ENCODE data around the gene SH2B2.
"Not testable (repeated sequence)": the region's sequence is repeated elsewhere in the genome, so short reads cannot be mapped to it uniquely, and the experiment has no call there.

SH2B2 gene

DNA sequence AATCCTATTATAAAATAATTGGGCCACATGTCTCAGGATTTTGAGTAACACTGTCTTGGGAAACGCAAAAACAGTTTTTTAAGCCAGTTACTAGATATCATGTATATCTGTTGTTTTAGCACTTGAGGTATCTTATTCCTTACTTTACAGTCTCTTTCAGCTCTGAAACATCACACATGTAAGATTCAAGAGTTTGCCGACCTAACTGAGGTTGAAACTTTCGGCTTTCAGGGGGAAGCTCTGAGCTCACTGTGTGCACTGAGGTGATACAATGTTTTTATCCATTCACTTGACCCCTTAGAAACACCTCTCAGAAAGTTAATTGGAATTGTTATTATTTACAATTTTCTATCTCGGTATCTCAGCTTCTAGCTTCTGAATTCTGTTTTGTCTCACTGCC is 50.8 kb downstream of the SH2B2 start:
- DNase-seq: not testable (repeated sequence)

DNA sequence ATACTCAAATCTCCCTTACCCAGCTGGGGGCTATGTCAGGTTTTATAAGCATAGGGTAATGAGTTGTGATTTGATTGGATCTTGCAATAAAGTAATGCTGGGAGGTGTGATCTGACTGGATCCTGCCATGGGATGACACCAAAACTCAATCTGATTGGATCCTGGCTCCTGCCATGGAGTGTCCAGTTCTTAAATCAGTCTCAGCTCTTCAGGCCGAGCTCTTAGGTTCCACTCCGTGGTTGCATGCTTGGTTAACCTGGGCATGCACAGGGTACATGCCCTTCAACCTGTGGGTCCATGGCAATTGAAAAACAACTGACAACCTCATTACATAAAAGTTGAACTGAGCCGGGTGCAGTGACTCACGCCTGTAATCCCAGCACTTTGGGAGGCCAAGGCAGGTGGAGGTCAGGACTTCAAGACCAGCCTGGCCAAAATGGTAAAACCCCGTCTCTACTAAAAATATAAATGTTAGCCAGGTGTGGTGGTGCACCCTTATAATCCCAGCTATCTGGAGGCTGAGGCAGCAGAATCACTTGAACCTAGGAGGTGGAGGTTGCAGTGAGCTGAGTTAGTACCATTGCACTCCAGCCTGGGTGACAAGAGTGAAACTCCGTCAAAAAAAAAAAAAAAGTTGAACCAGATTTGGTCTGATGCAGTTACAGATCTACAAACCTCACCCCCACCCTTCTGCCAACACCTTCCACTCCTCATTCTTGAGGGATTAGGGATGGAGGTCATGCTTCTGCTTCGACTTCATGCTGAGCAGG is 54.1 kb downstream of the SH2B2 start:
- DNase-seq: not testable (repeated sequence)

DNA sequence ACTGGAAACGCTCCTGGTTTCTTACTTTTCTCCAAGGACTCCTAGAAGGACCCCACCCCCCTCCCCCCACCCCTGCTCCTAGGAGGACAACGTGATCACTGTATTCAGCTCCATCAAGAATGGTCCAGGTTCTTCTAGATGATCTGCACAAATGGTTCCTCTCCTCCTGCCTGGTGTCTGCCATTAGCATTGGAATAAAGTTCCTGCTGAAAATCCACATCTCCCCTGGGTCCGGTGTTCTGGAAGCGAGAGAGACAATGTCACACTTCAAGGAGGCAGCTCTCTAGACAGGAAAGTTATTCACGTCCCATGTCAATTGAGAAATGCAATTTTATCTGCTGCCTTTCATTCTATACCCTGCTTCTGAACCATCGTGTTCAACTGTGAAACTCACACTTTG is 60.3 kb downstream of the SH2B2 start:
- DNase-seq: not testable (repeated sequence)

DNA sequence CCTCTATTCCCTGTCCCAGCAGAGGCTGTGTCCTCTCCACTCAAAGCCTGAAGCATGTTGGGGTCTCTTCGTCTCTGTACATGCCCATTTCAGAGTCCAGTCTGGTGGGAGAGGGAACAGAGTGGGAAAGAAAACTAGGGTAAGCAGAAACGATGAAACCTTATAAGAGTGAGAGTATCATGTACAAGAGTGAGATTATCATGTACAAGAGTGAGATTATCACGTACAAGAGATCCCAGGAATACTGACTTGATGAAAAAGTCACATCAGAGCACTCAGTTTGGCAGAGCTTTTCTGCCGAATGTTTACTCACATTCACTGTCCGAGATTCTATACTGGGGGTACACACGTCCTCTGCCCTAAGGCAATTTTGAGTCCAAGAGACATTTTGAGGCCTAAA is 69.7 kb downstream of the SH2B2 start, which contains the start of gene SPDYE6:
Gene SPDYE6 (minus strand): TSS at position 101 of the 400 bp plus-strand sequence. CDS start 421 bp downstream, outside the sequence.
- not testable (repeated sequence) for DNase-seq

DNA sequence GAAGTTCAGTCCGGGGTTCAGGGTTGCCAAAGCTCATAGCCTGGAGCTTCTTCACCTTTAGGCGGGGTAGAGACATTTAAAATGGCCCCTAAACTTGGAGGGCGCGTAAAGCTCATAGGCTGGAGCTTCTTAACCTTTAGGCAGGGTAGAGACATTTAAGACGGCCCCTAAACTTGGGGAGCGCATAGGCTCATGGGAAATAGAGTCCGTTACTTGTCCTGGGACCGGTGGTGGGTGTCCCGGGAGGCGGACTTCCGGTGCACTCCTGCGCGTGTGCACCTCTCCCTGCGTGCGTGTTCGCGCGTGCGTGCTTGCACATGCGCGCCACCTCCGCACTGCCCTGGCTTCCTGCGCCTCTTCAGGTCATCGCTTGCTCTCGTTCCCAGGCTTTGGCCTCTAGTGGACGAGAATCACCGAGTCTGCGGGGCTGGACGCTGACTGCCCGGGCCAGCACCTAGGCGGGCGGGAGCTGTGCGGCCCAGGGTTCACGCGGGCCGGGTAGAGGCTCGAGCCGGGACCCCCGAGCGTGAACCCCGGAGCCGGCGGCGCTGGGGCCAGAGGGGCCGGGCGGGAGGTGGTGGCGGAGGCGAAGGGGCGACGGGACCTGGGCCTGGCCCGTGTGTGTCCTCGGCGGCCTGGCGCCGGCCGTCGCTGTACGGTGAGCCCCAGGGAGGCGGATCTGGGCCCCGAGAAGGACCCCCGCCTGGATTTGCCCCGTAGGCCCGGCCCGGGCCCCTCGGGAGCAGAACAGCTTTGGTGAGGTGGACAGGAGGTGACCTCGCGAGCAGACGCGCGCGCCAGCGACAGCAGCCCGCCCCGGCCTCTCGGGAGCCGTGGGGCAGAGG is 77.1 kb downstream of the SH2B2 start:
- peak; percentile 83 for DNase-seq

DNA sequence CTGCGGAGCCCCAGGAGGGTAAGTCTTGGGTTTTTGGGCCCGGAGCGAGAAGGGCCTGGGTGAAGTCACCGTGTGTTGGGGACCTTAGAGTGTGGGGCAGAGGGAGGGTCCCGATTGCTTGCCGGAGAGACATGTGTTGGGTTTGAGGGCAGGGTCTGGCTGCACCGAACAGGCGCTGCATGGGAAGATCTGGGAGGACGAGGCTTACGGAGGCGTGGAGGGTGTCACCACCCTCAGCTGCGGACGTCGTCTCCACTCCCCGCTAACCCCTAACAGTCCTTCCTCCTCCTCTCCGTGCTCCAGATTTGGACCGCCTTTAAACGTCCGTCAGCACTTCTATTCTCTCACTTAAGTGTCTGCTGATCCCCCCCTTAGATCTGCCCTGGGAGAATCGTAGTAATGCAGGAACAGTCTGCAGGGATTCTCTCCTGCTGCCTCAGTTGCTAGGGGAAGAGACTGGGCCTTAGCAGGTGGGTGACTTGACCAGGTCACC is 77.8 kb downstream of the SH2B2 start:
- not testable (repeated sequence) for DNase-seq

DNA sequence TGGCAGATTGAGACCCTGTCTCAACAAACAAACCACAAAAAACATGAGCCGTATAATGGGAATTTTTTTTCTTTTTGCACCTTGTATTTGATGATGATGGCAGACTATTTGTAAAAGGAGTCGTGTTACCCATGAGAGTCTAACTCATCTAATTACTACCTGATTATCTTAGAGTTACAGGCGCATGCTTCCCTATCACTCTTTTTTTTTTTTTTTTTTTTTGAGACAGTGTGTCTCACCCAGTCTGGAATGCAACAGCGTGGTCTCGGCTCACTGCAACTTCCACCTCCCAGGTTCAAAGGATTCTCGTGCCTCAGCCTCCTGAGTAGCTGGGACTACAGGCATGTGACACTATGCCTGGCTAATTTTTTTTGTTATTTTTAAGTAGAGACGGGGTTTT is 78.7 kb downstream of the SH2B2 start:
- DNase-seq: not testable (repeated sequence)

DNA sequence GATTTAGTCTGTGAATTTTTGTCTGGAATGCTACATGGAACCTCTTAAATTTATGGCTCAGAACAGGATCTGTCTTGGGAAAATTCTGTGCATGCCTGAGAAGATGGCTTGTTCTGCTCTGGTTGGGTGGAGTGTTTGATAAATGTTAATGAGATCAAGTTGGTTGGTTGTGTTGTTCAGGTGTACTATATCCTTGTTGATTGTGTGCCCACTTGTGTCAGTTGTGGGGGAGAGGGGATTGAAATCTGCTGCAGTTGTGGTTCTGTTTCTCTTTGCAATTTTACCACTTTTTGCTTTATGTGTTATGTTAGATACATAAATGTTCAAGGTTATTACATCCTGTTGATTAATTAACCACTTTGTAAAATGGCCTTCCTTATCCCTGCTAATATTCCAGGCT is 83.4 kb downstream of the SH2B2 start:
- not testable (repeated sequence) for DNase-seq

Data from NCI-H510A (cell line).